T-helper 1 cell (primary cell): Measurements from ENCODE around the gene UBFD1.
A peak's percentile ranks its signal among the peaks of the same experiment; 100 is the strongest.
"Not testable (repeated sequence)": the region's sequence is repeated elsewhere in the genome, so short reads cannot be mapped to it uniquely, and the experiment has no call there.

Experiments used
- DNase-seq, 5 donors: peaks; one replicate each; pipeline ENCODE4 v3.0.0-alpha.2; 2012 to 2020
- total RNA-seq, 4 donors: gene quantifications; one replicate each; lab custom pipeline; 2026; lab: John Stamatoyannopoulos, UW

The UBFD1 gene
- total RNA-seq: 20.2 to 36.0 (median 26.0) reads per million in 4 donors

GRCh38 chr16:23556881-23557778 lies at the start of gene UBFD1, which contains the start of gene EARS2:
TSS of gene UBFD1 (plus strand) at chr16:23557727. CDS start at chr16:23557743, 16 bp downstream.
TSS of gene EARS2 (minus strand) at chr16:23557350. CDS start at chr16:23557343, 7 bp downstream.
- DNase-seq: peak; percentile 84 to 97 (median 90)

- DNase-seq: no peak
Measured at GRCh38 chr16:23508589-23509440, 48.7 kb upstream of the UBFD1 start.

DNA sequence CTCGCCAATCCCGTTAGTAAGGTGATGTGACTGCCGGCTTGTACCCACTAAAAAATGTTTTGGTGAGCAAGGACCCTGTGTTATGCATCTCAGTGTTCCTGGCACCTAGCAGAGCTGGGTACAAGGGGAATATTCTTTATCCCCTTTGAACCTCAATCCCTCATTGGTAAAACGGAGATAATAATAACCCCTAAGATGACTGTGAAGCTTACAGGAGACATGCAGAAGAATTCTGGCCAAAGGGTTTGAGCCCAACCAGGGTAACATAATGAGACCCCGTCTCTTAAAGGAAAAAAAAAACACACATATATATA lies 48.1 kb upstream of the UBFD1 start:
- DNase-seq: no peak

DNA sequence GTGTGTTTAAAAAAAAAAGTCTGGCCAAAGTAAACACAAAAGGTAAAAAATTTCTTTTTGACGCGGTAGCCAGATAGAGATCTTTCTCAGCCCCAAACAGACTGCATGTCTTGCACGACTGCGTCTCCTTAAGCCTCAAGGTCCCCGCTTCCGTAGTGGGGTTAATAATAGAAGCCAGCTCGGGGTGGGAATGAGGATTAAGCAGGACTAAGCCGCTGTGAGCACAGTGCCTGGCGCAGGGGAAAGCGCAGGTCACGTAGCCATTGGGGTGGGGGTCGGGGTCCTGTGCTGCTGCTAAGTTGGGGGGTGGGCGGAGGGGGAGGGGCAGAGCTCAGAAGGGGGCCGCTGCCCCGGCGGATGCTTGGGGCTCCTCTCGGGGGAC lies 47.8 kb upstream of the UBFD1 start:
- peak in 4 of 5 donors; percentile 16 to 41 (median 22) for DNase-seq

GRCh38 chr16:23510164-23510914 lies 47.2 kb upstream of the UBFD1 start, which contains the start of gene GGA2:
TSS of gene GGA2 (minus strand) at chr16:23510494. CDS start at chr16:23510411, 83 bp downstream.
- DNase-seq: peak; percentile 66 to 81 (median 69)

DNA sequence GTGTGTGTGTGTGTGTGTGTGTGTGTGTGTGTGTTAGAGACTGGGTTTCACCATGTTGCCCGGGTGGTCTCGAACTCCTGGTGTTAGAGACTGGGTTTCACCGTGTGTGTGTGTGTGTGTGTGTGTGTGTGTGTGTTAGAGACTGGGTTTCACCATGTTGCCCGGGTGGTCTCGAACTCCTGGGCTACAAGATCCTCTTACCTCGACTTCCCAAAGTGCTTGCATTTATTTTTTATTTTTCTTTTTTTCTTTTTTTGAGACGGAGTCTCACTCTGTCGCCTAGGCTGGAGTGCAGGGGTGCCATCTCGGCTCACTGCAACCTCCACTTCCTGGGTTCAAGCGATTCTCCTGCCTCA lies 46.6 kb upstream of the UBFD1 start:
- DNase-seq: not testable (repeated sequence)

- DNase-seq: no peak
Measured at GRCh38 chr16:23511731-23512130, 45.8 kb upstream of the UBFD1 start.

GRCh38 chr16:23512168-23512695 lies 45.3 kb upstream of the UBFD1 start:
- DNase-seq: no peak

DNA sequence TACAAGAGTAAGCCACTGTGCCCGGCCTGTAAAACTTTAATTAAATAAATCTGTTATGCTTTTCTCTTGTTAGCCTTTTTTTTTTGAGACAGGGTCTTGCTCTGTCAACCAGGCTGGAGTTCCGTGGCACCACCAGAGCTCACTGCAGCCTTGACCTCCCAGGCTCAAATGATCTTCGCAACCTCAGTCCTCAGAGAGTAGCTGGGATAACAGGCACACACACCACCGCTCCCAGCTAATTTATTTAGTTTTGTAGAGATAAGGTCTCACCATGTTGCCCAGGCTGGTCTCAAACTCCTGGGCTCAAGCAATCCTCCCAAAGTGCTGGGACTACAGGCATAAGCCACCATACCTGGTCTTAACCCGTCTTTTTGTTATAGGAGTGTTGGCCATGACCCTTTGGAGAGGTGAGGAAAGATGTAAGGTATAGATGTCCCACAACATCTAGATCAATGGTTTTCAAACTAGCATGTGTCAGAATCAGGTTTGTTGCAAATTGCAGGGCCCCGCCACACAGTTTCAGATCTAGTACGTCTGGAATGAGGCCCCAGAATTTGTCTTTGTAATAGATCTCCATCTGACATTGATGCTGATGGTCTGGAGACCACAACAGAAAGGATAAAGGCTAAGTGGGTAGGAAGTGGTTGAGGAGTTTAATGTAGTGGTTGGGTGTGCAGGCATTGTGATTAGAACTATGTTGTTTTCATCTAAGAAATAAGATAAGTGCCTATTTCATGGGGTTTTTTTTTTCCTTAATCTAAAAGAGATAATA lies 43.0 kb upstream of the UBFD1 start:
- DNase-seq: peak in 1 of 5 donors; percentile 63

DNA sequence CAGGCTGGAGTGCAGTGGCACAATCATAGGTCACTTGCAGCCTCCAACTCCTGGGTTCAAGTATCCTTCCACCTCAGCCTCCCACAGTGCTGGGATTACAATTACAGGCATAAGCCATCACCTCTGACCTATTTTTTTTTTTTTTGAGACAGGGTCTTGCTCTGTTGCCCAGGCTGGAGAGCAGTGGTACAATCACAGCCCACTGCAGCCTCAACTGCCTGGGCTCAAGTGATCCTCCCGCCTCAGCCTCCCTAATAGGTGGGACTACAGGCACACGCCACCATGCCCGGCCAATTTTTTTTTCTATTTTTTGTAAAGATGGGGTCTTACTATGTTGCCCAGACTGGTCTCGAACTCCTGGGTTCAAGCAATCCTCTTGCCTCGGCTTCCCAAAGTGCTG lies 41.6 kb upstream of the UBFD1 start:
- DNase-seq: no peak

GRCh38 chr16:23516366-23517137 lies 41.0 kb upstream of the UBFD1 start:
- DNase-seq: no peak

- no peak for DNase-seq
Measured at GRCh38 chr16:23518435-23518891, 39.1 kb upstream of the UBFD1 start.

- no peak for DNase-seq
Measured at GRCh38 chr16:23519282-23519681, 38.2 kb upstream of the UBFD1 start.

DNA sequence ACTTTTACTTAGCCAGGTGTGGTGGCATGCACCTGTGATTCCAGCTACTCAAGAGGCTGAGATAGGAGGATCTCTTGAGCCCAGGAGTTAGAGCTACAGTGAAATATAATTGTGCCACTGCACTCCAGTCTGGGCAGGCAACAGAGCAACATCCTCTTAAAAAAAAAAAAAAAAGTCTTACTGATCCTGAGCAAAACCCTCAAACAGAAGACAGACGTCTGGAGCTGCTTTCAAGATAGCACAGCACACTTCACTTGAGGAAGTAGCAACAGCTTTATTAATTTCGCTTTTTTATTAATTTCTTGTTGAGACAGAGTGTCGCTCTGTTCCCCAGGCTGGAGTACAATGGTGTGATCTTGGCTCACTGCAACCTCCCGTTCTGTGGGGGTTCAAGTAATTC lies 37.0 kb upstream of the UBFD1 start:
- no peak for DNase-seq

DNA sequence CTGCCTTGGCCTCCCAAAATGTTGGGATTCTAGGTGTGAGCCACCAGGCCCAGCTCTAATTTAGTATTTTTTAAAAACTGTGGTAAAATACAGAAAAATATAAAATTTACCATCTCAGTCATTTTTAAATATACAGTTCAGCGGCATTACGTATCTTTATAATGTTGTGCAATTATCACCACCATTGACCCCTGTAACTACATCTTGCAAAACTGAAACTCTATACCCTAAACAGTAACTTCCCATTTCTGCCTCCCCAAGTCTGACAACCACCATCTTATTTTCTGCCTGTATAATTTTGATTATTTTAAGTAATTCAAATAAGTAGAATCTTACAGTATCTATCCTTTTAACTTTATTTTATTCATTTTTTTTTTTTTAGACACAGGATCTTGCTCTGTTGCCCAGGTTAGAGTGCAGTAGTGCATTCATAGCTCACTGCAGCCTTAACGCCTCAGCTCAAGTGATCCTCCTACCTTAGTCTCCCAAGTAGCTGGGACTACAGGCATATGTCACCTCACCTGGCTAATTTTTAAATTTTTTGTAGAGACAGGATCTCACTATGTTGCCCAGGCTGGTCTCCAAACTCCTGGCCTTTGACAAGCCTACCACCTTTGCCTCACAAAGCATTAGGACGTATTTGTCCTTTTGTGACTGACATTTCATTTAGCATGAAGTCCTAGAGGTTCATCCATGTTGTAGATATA lies 36.3 kb upstream of the UBFD1 start:
- DNase-seq: no peak

DNA sequence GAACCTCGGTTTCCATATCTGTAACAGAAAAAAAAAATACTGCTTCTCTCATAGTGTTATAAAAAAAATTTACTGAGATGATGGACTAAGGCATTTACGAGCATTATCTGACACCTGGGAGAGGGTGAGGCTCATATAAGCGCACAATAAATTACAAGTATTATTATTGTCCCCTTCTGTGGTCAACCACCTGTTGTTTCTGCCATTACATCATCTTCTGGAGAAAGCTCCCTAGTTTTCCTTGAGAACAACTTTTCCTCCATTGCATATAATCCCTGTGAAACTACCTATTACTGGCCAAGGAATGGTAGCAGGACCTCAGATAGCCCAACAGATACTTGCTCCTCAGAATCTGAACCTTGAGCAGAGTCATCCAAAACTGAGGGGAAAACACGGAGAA lies 35.6 kb upstream of the UBFD1 start:
- no peak for DNase-seq

- DNase-seq: no peak
Measured at GRCh38 chr16:23523321-23523720, 34.2 kb upstream of the UBFD1 start.

- no peak for DNase-seq
Measured at GRCh38 chr16:23523876-23524385, 33.6 kb upstream of the UBFD1 start.

GRCh38 chr16:23524886-23525285 lies 32.6 kb upstream of the UBFD1 start:
- no peak for DNase-seq
